H4 (cell line): ENCODE results near the gene PBX1. TPM values are rescaled to one million over a fixed set of nuclear protein-coding genes. Genes with fewer than 3 reads are reported as not detected.

ENCODE experiments used
- DNase-seq: peaks from one replicate; pipeline ENCODE4 v3.0.0-alpha.2; 2015; ENCODE audit warnings: low spot score
- total RNA-seq: library from RNA; depleted of rRNA; stranded (reverse); fragments of >200 nt; shearing (Covaris generic); gene quantifications from 2 replicates; pipeline ENCODE4 v1.2.3, GENCODE V29; 2014

PBX1 gene
- total RNA-seq, 1 experiment from 2014 or later, result 25.8 TPM

DNA sequence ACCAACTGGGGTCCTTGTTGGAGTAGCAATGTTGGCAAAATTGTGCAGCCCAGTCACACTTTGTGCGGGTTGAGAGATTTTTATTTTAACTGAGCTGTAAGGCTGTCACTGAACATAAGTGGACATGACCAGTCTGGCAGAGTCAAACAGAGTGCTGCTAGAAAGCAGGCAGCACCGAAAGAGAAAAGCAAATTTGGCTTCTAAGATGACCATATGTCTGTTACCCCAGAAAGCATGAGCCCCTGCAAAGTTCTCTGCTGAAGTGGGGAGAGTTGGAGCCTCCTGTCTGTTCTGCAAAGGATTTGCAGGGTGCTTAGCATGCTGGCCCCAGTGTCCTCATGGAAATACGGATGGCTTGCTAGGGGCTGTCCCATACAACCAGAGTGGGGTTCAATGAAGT is 220.4 kb downstream of the PBX1 start:
- DNase-seq, result no peak

- no peak for DNase-seq
Observed at GRCh38 chr1:164780111-164780812, 221.3 kb downstream of the PBX1 start.

GRCh38 chr1:164780863-164781262 is 221.9 kb downstream of the PBX1 start:
- DNase-seq, result peak; percentile 31

DNA sequence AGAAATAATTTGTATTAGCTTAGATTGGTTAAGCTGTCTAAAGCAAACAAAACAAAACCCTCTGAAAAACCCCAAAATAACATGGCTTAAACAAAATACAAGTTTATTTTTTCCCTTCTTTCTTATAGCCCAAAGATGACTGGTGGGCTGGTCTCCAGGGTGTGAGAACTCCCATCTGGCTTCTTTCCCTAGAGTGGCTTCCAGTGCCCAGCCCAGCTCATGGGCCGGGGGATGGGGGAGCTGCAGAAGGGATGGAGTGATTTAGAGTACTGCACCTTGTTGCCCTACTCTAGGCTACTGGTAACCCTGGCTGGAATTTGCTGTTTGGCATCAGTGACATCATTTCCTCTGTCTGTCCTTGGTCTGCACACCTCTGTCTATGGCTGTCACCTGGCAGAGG is 223.0 kb downstream of the PBX1 start:
- DNase-seq, result no peak

GRCh38 chr1:164783778-164784555 is 225.0 kb downstream of the PBX1 start:
- no peak for DNase-seq

GRCh38 chr1:164784960-164785359 is 226.0 kb downstream of the PBX1 start:
- no peak for DNase-seq

DNA sequence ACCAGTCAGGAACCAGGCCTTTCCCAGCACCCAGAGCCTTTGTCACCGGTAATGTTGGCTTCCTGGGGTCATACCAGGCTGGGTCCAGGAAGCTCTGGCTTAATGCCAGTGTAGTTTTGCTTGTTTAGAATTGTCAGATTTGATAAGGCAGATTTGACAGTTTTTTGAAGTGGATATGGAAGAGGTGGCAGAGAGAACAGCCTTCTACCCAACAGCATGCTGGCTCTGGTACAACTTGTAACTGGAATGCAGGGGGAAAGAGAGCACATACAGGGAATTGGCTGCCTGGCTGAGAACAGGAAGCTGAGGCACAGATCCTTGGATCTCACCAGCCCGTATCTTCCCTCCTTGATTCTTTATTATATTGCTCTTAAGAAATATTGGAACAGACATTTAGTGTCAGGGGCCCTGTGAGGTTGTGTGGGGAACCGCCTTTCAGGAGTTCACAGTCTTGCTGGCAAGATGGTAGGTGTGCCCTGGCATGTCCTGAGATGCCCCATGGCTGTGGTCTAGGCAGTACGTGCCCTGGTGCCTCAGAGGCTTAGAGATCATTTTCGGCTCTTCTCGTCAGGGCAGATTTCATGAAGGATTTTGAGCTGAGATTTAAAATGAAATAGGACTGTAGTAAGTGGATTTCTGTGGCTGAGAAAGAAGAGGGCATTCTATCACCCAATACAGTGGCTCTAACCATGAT is 227.0 kb downstream of the PBX1 start:
- no peak for DNase-seq

- DNase-seq, result peak; percentile 73
Observed at GRCh38 chr1:164786980-164787833, 228.2 kb downstream of the PBX1 start.

- DNase-seq, result no peak
Observed at GRCh38 chr1:164787834-164788231, 228.8 kb downstream of the PBX1 start.

GRCh38 chr1:164790081-164790480 is 231.1 kb downstream of the PBX1 start:
- no peak for DNase-seq

GRCh38 chr1:164792410-164793004 is 233.5 kb downstream of the PBX1 start:
- DNase-seq, result no peak

DNA sequence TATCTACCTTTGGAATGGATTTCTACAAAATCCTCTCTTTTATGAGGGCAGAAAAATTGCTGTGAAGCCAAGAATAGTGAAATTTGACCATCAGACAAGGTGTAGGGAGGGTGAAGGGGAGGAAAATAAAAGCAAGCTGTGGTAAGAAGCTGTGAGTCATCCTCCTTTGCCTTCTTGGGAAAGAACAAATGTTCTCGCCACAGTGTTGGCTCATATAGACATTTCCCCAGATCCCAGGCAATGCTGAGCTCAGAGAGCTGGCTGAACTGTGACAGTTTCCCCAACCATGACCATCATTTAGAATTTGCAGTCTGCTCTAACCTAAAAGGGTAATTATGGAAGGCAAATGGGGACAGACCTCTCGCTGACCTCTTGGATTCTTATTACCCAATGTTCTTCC is 235.4 kb downstream of the PBX1 start:
- DNase-seq, result peak; percentile 94

DNA sequence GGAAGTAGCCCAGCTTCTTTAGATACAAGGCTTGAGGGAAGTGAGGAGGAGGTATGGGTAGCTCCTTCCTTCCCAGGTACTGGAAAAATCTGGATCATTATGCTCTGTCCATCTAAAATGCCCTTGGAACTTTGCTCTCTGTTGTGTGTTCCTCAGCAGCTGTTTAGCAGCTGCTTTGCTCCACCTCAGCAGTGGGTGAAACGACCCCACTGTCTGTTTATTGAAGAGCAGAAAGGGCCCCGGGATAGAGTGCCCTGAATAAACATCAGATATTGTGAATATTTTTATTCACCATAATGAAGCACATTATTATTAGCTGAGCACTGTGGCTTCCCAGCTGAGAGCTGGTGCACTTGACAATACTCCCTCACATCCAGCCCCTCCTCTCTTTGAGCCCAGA is 237.9 kb downstream of the PBX1 start:
- no peak for DNase-seq

DNA sequence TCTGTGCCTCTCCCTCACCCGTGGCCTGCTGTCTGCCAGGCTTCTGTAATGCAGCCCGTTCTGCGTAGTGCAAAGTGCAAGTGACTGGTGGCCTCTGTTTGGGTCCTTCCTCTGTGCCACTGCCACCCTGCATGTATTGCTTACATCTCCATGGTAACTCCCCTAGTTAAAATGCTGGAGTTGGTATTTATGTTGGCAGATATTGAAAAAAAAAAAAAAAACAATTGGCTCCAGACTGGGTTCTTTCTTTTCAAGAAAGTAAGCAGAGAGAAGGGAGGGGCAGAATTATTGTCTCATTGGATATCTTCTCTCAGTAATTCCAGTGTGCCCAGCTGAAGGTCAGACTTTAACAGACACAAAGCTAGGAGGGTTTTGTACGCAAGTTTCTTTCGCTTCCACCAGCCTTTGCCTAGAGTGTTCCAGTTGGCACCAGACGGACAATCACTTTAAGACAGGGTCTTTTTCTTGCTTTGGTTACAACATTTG is 242.3 kb downstream of the PBX1 start:
- no peak for DNase-seq

GRCh38 chr1:164801791-164802502 is 243.0 kb downstream of the PBX1 start:
- DNase-seq, result no peak

- no peak for DNase-seq
Observed at GRCh38 chr1:164802529-164803282, 243.7 kb downstream of the PBX1 start.

DNA sequence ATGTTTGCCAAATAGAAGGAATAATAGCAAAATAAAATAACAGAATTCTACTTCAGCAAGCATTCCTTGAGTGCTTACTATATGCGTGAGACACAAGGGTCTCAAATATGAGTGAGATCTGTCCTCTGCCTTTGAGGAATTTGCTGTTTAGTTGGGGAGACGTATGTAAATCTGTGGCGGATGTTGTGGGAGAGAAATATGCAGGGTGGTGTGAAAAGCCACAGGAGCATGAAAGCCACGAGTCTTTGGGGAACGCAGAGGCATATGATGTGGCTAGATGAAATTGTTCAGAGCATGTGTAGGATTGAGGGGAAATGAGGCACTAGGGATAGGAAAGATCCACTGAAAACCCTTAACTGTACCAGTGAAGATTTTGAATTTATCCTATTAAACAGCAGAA is 244.4 kb downstream of the PBX1 start:
- DNase-seq, result no peak

- DNase-seq, result no peak
Observed at GRCh38 chr1:164804366-164804765, 245.4 kb downstream of the PBX1 start.

GRCh38 chr1:164805399-164805798 is 246.4 kb downstream of the PBX1 start:
- DNase-seq, result no peak

GRCh38 chr1:164806531-164806930 is 247.5 kb downstream of the PBX1 start:
- no peak for DNase-seq
